ENCODE results near the gene EVI2B. TPM values are rescaled to one million over a fixed set of nuclear protein-coding genes. Genes with fewer than 3 reads are reported as not detected.

The EVI2B gene
- polyA plus RNA-seq, 3 donors = 166 to 267 (median 262) TPM

DNA sequence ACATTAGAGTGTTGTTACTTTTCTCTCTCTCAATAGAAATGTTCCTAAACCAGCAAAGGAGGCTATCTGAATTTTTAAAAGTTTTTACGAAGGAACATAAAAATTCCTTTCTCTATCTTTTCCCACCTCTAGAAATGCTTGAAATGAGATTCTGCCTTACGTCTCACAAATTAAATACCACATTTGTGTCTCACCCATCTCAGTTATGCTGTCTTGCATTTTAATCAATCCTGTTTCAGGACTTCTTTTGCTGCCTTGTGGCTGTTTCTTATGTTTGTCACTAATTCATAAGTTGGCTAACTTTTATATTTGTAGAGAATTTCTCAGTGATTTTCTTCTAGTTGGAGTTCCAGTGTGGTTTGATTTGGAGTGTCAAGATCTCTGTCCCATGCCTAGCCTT, 20.3 kb downstream of the EVI2B start:
- peaks cover 14% of the 10 kb centered on the region for H3K4me1 Mint-ChIP-seq
- H3K4me3 ChIP-seq (replicated peaks in 1 of 3; ENCODE audit: low read depth in 2 of 3, low read length in 3 of 3) = no peak overlapping the region
- TF ChIP-seq, protein P1, sequence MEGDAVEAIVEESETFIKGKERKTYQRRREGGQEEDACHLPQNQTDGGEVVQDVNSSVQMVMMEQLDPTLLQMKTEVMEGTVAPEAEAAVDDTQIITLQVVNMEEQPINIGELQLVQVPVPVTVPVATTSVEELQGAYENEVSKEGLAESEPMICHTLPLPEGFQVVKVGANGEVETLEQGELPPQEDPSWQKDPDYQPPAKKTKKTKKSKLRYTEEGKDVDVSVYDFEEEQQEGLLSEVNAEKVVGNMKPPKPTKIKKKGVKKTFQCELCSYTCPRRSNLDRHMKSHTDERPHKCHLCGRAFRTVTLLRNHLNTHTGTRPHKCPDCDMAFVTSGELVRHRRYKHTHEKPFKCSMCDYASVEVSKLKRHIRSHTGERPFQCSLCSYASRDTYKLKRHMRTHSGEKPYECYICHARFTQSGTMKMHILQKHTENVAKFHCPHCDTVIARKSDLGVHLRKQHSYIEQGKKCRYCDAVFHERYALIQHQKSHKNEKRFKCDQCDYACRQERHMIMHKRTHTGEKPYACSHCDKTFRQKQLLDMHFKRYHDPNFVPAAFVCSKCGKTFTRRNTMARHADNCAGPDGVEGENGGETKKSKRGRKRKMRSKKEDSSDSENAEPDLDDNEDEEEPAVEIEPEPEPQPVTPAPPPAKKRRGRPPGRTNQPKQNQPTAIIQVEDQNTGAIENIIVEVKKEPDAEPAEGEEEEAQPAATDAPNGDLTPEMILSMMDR (IDR thresholded peaks at IDR 0.05) = no peak
- no peaks in the 10 kb centered on the region for H3K9me3 ChIP-seq (replicated peaks in 1 of 2; ENCODE audit: control insufficient read depth in 1 of 2, insufficient read depth in 1 of 2, low read length in 2 of 2)
- no peak overlapping the region for H2AFZ ChIP-seq (ENCODE audit: insufficient read depth, low read depth, low read length, poor library complexity, severe bottlenecking)
- H3K9ac ChIP-seq (ENCODE audit: insufficient read depth, low read length, poor library complexity, severe bottlenecking) = no peak overlapping the region
- no CpG with 5 or more reads among the region's 2 CpGs for WGBS (ENCODE audit: insufficient coverage)
- intact Hi-C loops (cut with micrococcal nuclease) = loop anchor here in 1 of 2 donors (10.0 kb wide), 1 partner anchor 71 kb away; no protein-coding TSS in a partner anchor
- no peaks in the 10 kb centered on the region for H3K27me3 ChIP-seq (ENCODE audit: control insufficient read depth in 2 of 2, insufficient read depth in 2 of 2, low read length in 2 of 2)
- H3K79me2 ChIP-seq (ENCODE audit: insufficient read depth, low read length) = no peaks in the 10 kb centered on the region
- peaks cover 0 to 14% of the 10 kb centered on the region in 2 donors for H3K36me3 Mint-ChIP-seq
- H3K36me3 ChIP-seq (replicated peaks in 1 of 2; ENCODE audit: control insufficient read depth in 1 of 2, insufficient read depth in 2 of 2, low read length in 2 of 2) = no peaks in the 10 kb centered on the region
- no peak overlapping the region for H3K27ac ChIP-seq (ENCODE audit: low read depth in 1 of 2, low read length in 2 of 2)
- no peak for DNase-seq
- no peak overlapping the region for H3K4me2 ChIP-seq (replicated peaks; ENCODE audit: extremely low read depth, low read length, poor library complexity, severe bottlenecking)
- H3K9me3 Mint-ChIP-seq = no peaks in the 10 kb centered on the region
- H3K4me3 Mint-ChIP-seq = no peak overlapping the region
- H3K27me3 Mint-ChIP-seq (ENCODE audit: low read depth in 3 of 3) = no peaks in the 10 kb centered on the region
- no peaks in the 10 kb centered on the region for H4K20me1 ChIP-seq (ENCODE audit: insufficient read depth, low read length)
- peak overlapping the region in 1 of 7 donors; percentile 53 for H3K27ac Mint-ChIP-seq
- H3K4me1 ChIP-seq (ENCODE audit: control insufficient read depth in 1 of 2, insufficient read depth in 2 of 2, low read length in 2 of 2) = peaks cover 0 to 13% of the 10 kb centered on the region in 2 donors

DNA sequence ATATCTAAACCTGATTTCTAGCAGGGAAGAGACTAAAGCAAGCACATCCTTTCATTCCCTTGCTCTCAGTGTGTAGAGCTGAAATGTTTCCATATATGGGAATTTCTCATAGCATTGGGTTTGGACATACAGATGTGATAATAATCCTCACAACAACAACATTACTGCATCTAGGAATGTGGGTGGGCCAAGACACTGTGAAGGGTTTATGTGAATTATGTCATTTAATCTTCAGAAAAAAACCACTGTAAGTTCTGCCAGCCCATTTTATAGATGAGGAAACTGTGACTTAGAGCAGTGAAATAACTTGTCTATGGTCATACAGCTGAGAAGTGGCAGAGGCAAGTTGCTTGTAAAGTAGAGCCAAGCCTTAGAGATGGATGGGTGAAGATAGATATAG, 22.0 kb downstream of the EVI2B start:
- no peak overlapping the region for H3K4me3 ChIP-seq (replicated peaks in 1 of 3; ENCODE audit: low read depth in 2 of 3, low read length in 3 of 3)
- H3K27ac ChIP-seq (ENCODE audit: low read depth in 1 of 2, low read length in 2 of 2) = no peak overlapping the region
- H3K4me2 ChIP-seq (replicated peaks; ENCODE audit: extremely low read depth, low read length, poor library complexity, severe bottlenecking) = no peak overlapping the region
- H3K27me3 ChIP-seq (ENCODE audit: control insufficient read depth in 2 of 2, insufficient read depth in 2 of 2, low read length in 2 of 2) = no peaks in the 10 kb centered on the region
- intact Hi-C loops (cut with micrococcal nuclease) = loop anchor here in 1 of 2 donors (10.0 kb wide), 1 partner anchor 73 kb away; no protein-coding TSS in a partner anchor
- no peak overlapping the region for H3K27ac Mint-ChIP-seq
- peaks cover 14% of the 10 kb centered on the region for H3K4me1 Mint-ChIP-seq
- H4K20me1 ChIP-seq (ENCODE audit: insufficient read depth, low read length) = no peaks in the 10 kb centered on the region
- H3K9me3 ChIP-seq (replicated peaks in 1 of 2; ENCODE audit: control insufficient read depth in 1 of 2, insufficient read depth in 1 of 2, low read length in 2 of 2) = no peaks in the 10 kb centered on the region
- H3K79me2 ChIP-seq (ENCODE audit: insufficient read depth, low read length) = no peaks in the 10 kb centered on the region
- peaks cover 0 to 10% of the 10 kb centered on the region in 2 donors for H3K36me3 Mint-ChIP-seq
- no peak overlapping the region for H3K4me3 Mint-ChIP-seq
- no peaks in the 10 kb centered on the region for H3K9me3 Mint-ChIP-seq
- no peaks in the 10 kb centered on the region for H3K27me3 Mint-ChIP-seq (ENCODE audit: low read depth in 3 of 3)
- TF ChIP-seq, protein P1 (IDR thresholded peaks at IDR 0.05) = no peak
- DNase-seq = no peak
- H3K36me3 ChIP-seq (replicated peaks in 1 of 2; ENCODE audit: control insufficient read depth in 1 of 2, insufficient read depth in 2 of 2, low read length in 2 of 2) = no peaks in the 10 kb centered on the region
- H3K4me1 ChIP-seq (ENCODE audit: control insufficient read depth in 1 of 2, insufficient read depth in 2 of 2, low read length in 2 of 2) = peaks cover 0 to 13% of the 10 kb centered on the region in 2 donors
- no peak overlapping the region for H3K9ac ChIP-seq (ENCODE audit: insufficient read depth, low read length, poor library complexity, severe bottlenecking)
- H2AFZ ChIP-seq (ENCODE audit: insufficient read depth, low read depth, low read length, poor library complexity, severe bottlenecking) = no peak overlapping the region

All from CD14-positive monocyte (primary cell).